Spinal cord (tissue), 10 donors: ENCODE measurements around the gene PLB1. TPM values are rescaled to one million over a fixed set of nuclear protein-coding genes. Genes with fewer than 3 reads are reported as not detected.

Source experiments
- DNase-seq, 6 donors: peaks; one replicate each; pipeline versions ENCODE4 v3.0.0 to v3.0.0-alpha.2; 2013 to 2015; ENCODE audit warnings: low spot score in 6 of 6, low read depth in 4 of 6
- H3K27ac ChIP-seq: one replicate; pipeline ENCODE4 v1.5.1; 2013; ENCODE audit warnings: low read depth, low read length, control low read depth
- H3K27me3 ChIP-seq: one replicate; pipeline ENCODE4 v1.6.1; 2013; ENCODE audit warnings: low read length; ENCODE audit not compliant: control insufficient read depth, insufficient read depth
- H3K36me3 ChIP-seq: one replicate; pipeline ENCODE4 v1.6.1; 2013; ENCODE audit warnings: low read length; ENCODE audit not compliant: control insufficient read depth, insufficient read depth
- H3K4me1 ChIP-seq: one replicate; pipeline ENCODE4 v1.6.1; 2013; ENCODE audit warnings: low read length; ENCODE audit not compliant: control insufficient read depth, insufficient read depth
- H3K4me3 ChIP-seq: one replicate; pipeline ENCODE4 v1.5.1; 2013; ENCODE audit warnings: low read depth, low read length, control low read depth
- H3K9me3 ChIP-seq: one replicate; pipeline ENCODE4 v1.6.1; 2013; ENCODE audit warnings: low read length; ENCODE audit not compliant: control insufficient read depth, insufficient read depth
- WGBS: methylation state at CpG from one replicate; pipeline ENCODE4 v1.1.5; 2013; ENCODE audit warnings: missing lambda C conversion rate; ENCODE audit not compliant: insufficient coverage; 5-methylcytosine and 5-hydroxymethylcytosine counted together
- polyA plus RNA-seq, 2 donors: library from polyadenylated mRNA; unstranded; fragments of 120-200 nt; gene quantifications; one replicate each; pipeline ENCODE4 v1.2.1, GENCODE V29; 2013; ENCODE audit not compliant: insufficient read length in 2 of 2
- total RNA-seq, 2 donors: library from RNA; depleted of rRNA in 1 of 2; stranded (reverse); fragments of 120-200 nt in 1 of 2; fragments of >200 nt in 1 of 2; gene quantifications; one replicate each; pipeline versions ENCODE4 v1.2.3 to v1.2.4, GENCODE V29; 2013 to 2014
- donor health status: healthy.

Gene PLB1
- total and polyA plus RNA-seq, 4 donors = 5.5 to 11.2 (median 10.6) TPM

DNA sequence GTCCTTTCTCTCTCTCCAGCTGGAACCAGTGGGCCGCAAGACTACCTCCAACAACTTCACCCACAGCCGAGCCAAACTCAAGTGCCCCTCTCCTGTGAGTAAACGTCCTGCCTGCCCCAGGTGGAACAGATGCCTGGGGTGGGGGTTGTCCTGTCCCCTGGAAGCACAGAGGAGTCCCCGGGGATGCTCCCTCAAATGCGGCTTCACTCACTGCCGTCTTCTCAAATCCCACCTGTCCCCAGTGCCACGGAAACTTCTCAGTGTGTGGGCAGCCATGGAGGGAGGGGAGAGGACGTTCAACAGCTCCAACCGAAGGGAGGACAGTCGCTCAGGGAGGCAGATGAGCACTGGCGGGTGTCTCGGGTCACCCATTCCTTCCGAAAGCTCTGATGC, 145.0 kb downstream of the PLB1 start:
- DNase-seq = no peak
- Histone ChIP-seq H3K27ac (no peak overlapping the region), H3K9me3 (no peaks in the 10 kb centered on the region), H3K36me3 (no peaks in the 10 kb centered on the region), H3K4me1 (peaks cover 5% of the 10 kb centered on the region), H3K27me3 (no peaks in the 10 kb centered on the region), H3K4me3 (no peak overlapping the region)
- 93% methylated on average over 9 of the region's 13 CpGs for WGBS

DNA sequence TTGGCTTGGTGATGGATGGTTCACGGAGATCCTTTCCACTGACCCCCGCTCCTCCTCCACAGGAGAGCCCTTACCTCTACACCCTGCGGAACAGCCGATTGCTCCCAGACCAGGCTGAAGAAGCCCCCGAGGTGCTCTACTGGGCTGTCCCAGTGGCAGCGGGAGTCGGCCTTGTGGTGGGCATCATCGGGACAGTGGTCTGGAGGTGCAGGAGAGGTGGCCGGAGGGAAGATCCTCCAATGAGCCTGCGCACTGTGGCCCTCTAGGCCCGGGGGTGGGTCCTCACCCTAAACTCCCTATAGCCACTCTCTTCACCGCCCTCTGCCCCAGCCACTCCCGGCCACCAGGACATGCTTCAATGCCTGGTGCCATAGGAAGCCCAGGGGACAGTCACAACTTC, 146.9 kb downstream of the PLB1 start:
- Histone ChIP-seq H3K4me1 (peaks cover 5% of the 10 kb centered on the region), H3K9me3 (no peaks in the 10 kb centered on the region), H3K27ac (no peak overlapping the region), H3K4me3 (no peak overlapping the region), H3K27me3 (no peaks in the 10 kb centered on the region), H3K36me3 (no peaks in the 10 kb centered on the region)
- WGBS = 97% methylated on average over 11 of the region's 13 CpGs
- no peak for DNase-seq

DNA sequence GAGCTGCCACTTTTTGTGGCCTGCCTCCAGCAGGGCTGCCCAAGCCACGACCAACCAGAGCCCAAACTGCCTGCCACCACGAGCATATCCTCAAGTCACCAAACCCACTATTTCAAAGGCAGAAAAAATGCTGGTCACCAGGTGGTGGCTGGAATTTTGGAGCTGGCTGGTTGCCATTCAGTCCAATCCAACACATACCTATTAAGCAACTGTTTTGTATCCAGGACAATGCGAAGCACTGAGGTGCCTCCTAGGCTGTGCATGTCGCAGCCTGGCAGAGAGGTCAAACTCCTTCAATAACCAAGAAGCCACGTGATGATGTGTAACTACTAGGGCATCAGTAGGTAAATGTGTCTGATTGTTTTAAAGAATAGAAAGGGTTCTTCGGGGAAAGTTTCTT, 147.5 kb downstream of the PLB1 start:
- no peaks in the 10 kb centered on the region for H3K27me3 ChIP-seq
- peaks cover 5% of the 10 kb centered on the region for H3K4me1 ChIP-seq
- H3K36me3 ChIP-seq = no peaks in the 10 kb centered on the region
- no peak overlapping the region for H3K4me3 ChIP-seq
- no peak overlapping the region for H3K27ac ChIP-seq
- no peak for DNase-seq
- WGBS = no CpG with 5 or more reads among the region's 6 CpGs
- H3K9me3 ChIP-seq = no peaks in the 10 kb centered on the region

DNA sequence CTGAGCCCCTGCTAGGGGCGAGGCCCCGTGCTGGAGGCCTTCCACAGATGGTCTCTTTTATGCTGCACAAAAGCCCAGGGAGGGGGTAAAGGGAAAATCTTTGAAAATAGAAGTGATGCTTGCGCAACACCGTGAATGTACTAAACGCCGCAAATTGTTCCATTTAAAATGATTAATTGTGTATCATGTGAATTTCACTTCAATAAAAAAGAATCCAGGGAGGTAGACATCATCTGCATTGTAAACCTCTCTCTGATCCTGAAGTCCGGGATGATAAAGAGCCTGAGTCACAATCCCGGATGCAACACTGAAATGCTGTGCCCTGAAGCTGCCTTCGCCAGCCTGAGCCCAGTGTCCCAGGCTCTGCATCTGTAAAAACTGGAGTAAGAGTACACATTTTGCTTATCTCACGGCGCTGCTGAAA, 148.1 kb downstream of the PLB1 start:
- WGBS = 42% methylated on average over 7 of the region's 11 CpGs
- H3K4me3 ChIP-seq = no peak overlapping the region
- peaks cover 5% of the 10 kb centered on the region for H3K4me1 ChIP-seq
- no peaks in the 10 kb centered on the region for H3K27me3 ChIP-seq
- DNase-seq = peak in 2 of 6 donors; percentile 36 to 57
- no peaks in the 10 kb centered on the region for H3K9me3 ChIP-seq
- no peaks in the 10 kb centered on the region for H3K36me3 ChIP-seq
- H3K27ac ChIP-seq = no peak overlapping the region

DNA sequence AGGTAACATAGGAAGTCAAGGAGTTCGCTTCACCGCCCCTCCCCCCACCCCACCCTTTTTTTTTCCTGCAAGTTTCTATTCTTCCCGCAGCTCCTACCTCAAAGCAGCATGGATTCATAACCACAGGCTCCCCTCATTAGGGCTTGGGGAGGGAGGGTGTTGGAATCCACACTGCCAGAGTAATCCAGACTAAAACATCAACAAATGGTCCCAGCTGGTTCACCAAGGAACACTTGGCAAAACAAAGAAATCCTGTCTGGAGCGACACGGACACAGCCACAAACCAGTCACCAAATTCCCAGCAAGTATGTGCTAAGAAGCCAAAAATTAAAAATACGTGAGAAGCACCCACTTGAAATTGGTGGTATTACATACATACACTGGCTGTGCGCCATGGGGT, 148.9 kb downstream of the PLB1 start:
- H3K27me3 ChIP-seq = no peaks in the 10 kb centered on the region
- H3K4me1 ChIP-seq = peaks cover 5% of the 10 kb centered on the region
- DNase-seq = no peak
- 38% methylated on average over 2 of the region's 7 CpGs for WGBS
- no peak overlapping the region for H3K27ac ChIP-seq
- H3K4me3 ChIP-seq = no peak overlapping the region
- no peaks in the 10 kb centered on the region for H3K36me3 ChIP-seq
- no peaks in the 10 kb centered on the region for H3K9me3 ChIP-seq

DNA sequence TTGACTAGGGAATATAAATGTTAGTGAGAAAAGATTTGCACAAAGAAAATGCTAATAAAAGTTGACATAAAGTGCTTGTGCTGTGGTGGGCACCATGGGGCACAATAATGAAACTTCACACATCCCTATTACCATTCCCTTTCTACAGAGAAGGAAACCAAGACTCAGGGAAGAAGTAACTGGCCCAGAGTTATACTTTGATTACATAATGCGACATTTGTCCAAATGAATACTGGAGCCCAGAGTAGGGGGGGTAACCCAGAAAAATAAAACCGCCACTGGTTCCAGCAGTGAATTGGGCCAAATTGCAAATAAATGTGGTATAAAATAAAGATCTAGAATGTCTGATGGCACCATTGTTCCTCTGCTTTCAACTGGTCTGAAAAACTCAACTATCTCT, 149.7 kb downstream of the PLB1 start:
- Histone ChIP-seq H3K27ac (no peak overlapping the region), H3K36me3 (no peaks in the 10 kb centered on the region)

DNA sequence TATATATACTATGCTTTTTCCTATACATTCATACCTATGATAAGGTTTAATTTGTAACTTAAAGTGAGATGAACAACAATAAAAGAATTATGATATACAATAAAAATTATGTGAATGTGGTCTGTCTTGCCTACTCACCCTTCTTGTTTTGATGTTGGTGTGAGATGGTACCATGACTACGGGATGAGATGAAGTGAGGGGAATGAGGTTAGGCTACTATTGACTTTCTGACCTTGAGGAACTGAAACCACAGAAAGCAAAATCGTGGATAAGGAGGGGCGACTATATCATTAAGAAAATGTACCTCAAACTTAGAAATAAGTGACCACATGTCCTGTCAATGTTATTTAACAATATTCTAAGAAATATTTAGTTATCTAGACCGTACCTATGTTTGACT, 151.8 kb downstream of the PLB1 start:
- H3K9me3 ChIP-seq = no peaks in the 10 kb centered on the region
- H3K36me3 ChIP-seq = no peaks in the 10 kb centered on the region
- H3K27me3 ChIP-seq = no peaks in the 10 kb centered on the region
- peaks cover 5% of the 10 kb centered on the region for H3K4me1 ChIP-seq
- no peak for DNase-seq
- no peak overlapping the region for H3K27ac ChIP-seq
- WGBS = 80% methylated on average over 1 of the region's 4 CpGs
- no peak overlapping the region for H3K4me3 ChIP-seq

More for the DNA sequence above, 149.7 kb downstream of the PLB1 start:
- Histone ChIP-seq H3K4me3 (no peak overlapping the region), H3K9me3 (no peaks in the 10 kb centered on the region), H3K4me1 (peaks cover 5% of the 10 kb centered on the region), H3K27me3 (no peaks in the 10 kb centered on the region)
- 100% methylated on average over 1 of the region's 2 CpGs for WGBS
- DNase-seq = no peak

DNA sequence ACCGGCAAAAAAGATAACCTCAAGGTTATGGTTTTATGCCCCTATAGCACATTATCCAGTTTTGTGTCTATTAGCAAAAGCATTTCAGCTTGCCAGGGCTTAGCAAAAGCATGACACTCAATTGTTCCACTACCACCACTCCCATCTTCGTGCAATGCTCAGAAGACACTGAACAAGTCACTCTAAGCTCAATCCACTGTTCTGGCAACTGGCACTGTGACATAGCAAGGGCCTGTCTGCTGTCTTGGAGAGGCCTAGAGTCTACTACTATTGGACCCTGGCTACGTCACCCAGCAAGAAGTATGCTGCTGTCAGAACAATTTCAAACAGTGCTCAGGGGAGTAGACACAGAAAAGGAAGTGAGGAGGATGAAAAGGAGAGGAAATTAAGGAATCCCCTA, 152.3 kb downstream of the PLB1 start:
- Histone ChIP-seq H3K36me3 (no peaks in the 10 kb centered on the region), H3K27ac (no peak overlapping the region), H3K27me3 (no peaks in the 10 kb centered on the region), H3K9me3 (no peaks in the 10 kb centered on the region), H3K4me1 (peaks cover 5% of the 10 kb centered on the region), H3K4me3 (no peak overlapping the region)
- DNase-seq = no peak
- WGBS = 66% methylated on average over 2 of the region's 3 CpGs

DNA sequence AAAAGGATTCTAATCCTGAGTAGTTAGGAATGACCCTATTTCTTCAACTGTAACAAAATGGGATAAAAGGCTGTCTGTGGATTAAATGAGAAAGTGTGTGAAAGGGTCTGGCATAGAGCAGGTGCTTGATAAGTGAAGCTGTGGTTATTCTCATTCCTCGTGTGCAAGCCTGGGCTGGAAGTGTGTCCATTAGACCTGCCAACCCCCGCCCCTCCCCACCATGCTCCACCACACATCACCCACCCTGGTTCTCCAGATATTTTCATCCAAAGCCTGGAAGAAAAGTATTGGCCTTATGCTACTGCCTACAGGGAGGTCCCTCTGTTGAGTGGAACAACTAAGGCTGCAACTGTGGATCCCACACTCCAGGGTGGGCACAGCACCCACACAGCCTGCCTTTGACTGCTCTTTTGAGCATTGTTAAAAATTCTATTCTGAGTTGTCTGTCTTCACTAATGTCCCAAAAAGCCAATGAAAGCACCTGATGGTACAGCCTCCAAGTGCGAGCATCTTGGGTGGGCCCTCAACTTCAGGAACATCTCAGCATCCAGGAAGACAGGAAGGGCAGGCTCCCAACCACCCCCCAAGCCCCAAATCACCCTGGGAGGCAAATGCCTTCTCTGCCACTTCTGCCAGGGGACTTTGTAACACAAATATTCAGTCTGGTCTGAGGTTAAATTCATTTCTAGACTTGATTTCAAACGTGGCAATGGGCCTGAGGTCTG, 153.0 kb downstream of the PLB1 start:
- WGBS = 63% methylated on average over 4 of the region's 4 CpGs
- H3K9me3 ChIP-seq = no peaks in the 10 kb centered on the region
- H3K4me3 ChIP-seq = no peak overlapping the region
- H3K27ac ChIP-seq = no peak overlapping the region
- no peaks in the 10 kb centered on the region for H3K27me3 ChIP-seq
- no peak for DNase-seq
- peaks cover 3% of the 10 kb centered on the region for H3K4me1 ChIP-seq
- H3K36me3 ChIP-seq = no peaks in the 10 kb centered on the region

DNA sequence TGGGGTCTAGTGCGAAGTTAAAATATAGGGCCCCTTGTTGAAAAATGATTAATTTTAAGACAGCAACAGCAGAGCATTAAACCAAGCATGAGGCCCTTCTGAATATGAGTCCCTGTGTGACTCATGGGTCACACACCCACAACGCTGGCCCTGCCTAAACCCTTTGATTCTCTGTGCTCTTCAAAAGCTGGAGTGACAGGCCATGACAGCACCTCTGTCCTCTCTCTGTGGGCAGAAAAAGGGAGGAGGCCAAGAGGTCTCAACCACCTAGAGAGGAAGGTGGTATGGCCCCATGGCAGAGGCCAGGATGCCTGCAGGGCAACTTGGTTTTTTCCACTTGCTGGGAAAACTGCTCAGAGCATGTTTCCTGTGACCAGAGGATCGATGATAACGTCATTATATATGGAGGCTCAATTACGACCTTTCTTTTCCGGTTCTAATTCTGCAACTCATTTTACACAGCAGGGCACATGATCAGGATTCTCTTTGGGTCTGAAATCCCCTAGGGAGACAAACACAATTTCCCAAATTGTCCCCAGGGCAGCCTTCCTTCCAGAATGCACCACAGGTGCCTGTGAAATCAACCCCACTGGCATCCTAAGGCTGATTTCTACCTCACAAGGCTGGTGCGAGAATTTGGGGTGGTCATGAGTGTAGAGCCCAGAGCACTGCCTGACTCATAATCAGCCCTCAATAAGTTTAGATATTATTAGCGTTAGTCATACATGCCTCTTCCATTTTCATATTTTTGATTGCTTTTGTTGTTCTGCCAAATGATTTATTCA, 153.8 kb downstream of the PLB1 start:
- no peak overlapping the region for H3K27ac ChIP-seq

More for the DNA sequence above, 153.8 kb downstream of the PLB1 start:
- no peaks in the 10 kb centered on the region for H3K4me1 ChIP-seq
- H3K9me3 ChIP-seq = no peaks in the 10 kb centered on the region
- no peaks in the 10 kb centered on the region for H3K27me3 ChIP-seq
- DNase-seq = no peak
- no peaks in the 10 kb centered on the region for H3K36me3 ChIP-seq
- WGBS = 75% methylated on average over 5 of the region's 8 CpGs
- no peak overlapping the region for H3K4me3 ChIP-seq
